K562 treated with DMSO at 1 percent for 12 hours (cell line): ENCODE measurements around the gene FASLG. TPM values are rescaled to one million over a fixed set of nuclear protein-coding genes. Genes with fewer than 3 reads are reported as not detected.

Experiments
- total RNA-seq: library from RNA; unstranded; fragments of 300-600 nt; gene quantifications from 2 replicates; pipeline ENCODE4 v1.2.3, GENCODE V29; 2022; ENCODE audit not compliant: insufficient read depth

Gene FASLG
- total RNA-seq, result not detected in 2 replicates

DNA sequence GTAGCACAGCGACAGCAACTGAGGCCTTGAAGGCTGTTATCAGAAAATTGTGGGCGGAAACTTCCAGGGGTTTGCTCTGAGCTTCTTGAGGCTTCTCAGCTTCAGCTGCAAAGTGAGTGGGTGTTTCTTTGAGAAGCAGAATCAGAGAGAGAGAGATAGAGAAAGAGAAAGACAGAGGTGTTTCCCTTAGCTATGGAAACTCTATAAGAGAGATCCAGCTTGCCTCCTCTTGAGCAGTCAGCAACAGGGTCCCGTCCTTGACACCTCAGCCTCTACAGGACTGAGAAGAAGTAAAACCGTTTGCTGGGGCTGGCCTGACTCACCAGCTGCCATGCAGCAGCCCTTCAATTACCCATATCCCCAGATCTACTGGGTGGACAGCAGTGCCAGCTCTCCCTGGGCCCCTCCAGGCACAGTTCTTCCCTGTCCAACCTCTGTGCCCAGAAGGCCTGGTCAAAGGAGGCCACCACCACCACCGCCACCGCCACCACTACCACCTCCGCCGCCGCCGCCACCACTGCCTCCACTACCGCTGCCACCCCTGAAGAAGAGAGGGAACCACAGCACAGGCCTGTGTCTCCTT, at the start of gene FASLG:
TSS of gene FASLG (plus strand) at position 233 of the 583 bp plus-strand sequence. CDS start at position 332, 99 bp downstream.

Other genes starting within 250 kb of the FASLG start
- not detected in 2 replicates for gene C1orf105, start 238.4 kb upstream of the FASLG start, total RNA-seq
- gene PIGC, start 215.0 kb upstream of the FASLG start, total RNA-seq, result 62.8 and 90.2 TPM in 2 replicates
- 3.3 and 16.1 TPM in 2 replicates for gene SUCO, start 126.0 kb upstream of the FASLG start, total RNA-seq